NCI-H2196 (cell line): ENCODE data around the gene LRRK1.

ENCODE experiments used
- DNase-seq: peaks from one replicate; lab custom pipeline; 2025; ENCODE audit not compliant: unreplicated experiment; lab: John Stamatoyannopoulos, UW

Gene LRRK1

DNA sequence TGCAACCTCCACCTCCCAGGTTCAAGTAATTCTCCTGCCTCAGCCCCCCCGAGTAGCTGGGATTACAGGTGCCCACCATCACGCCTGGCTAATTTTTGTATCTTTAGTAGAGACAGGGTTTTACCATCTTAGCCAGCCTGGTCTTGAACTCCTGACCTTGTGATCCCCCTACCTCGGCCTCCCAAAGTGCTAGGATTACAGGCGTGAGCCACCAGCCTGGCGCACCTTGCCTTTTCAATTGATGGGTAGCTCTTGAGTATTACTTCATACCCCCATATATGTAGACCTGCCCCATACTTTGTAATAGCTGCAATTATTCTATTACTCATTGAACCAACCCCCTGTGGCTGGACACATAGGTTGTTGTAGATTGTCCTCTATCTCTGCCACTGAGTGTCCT, 101.3 kb downstream of the LRRK1 start:
- no peak for DNase-seq

DNA sequence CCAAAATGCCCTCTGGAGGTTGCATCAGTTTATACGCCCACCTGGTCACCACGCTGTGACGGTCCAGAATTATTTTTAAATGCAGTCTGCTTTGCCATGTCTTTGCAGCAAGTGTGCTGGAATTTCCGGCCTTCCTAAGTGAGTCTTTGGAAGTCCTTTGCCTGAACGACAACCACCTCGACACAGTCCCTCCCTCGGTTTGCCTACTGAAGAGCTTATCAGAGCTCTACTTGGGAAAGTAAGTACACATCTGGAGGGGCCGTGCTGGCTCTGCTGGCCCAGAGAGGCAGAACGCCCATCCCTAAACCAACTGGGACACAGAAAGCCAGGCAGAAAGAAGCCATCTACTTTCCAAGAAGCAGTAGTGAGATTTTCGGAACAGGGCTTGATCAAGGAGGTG, 101.8 kb downstream of the LRRK1 start:
- no peak for DNase-seq

DNA sequence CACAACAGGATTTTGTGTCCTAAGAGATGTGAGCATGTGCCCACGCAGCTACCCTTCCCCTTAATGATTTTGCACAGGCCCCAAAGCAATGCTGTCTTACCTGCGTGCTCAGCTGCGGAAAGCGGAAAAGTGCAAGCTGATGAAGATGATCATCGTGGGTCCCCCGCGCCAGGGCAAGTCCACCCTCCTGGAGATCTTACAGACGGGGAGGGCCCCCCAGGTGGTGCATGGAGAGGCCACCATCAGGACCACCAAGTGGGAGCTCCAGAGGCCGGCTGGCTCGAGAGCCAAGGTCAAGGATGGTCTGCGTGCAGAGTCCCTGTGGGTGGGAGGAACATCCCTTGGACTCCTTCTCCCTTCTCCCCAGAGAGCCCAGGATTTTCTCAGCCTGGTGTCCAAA, 103.1 kb downstream of the LRRK1 start:
- DNase-seq, result no peak

DNA sequence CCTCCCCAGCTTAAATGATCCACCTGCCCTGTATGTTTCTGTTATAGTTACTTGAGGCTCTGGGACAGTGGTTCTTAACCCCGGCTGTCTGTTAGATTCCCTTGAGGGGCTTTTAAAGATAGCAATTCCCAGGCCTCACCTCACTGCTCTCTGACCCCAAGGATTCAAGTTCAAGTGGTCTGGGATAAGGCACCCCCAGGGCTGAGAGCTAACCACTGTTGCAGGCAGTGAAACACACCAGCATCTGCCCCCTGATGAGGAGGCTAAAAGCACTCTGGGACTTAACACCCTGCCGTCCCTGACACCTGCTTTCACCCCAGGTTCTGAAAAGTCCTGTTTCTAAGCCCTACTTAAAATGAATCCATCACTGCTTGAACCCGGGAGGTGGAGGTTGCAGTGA, 103.7 kb downstream of the LRRK1 start:
- DNase-seq, result no peak

DNA sequence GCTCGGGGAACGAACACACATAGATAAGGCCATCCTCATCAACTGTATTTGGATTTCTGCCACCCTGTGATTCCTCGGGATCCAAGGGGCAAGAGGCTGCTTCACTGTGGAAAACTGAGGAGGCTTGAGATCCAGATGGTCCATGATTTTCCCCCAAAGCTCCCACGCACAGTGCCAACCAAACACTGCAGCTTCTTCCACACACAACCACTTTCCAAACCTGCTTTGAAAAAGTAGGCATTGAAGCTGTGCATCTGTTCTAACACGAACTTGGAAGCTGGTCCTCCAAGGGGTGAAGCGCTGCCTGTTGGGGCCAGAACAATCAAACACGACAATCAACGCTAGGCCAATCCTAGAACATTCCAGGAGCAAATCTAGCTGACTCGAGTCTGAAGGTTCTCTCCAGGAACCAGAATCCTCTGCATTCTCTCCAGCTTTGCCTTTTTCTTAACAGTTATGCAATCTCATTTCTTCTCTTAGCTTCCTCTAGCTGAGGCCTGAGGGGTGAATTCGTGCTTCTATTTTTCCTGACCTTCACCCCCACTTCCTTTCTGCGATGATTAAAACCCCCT, 104.4 kb downstream of the LRRK1 start:
- no peak for DNase-seq

DNA sequence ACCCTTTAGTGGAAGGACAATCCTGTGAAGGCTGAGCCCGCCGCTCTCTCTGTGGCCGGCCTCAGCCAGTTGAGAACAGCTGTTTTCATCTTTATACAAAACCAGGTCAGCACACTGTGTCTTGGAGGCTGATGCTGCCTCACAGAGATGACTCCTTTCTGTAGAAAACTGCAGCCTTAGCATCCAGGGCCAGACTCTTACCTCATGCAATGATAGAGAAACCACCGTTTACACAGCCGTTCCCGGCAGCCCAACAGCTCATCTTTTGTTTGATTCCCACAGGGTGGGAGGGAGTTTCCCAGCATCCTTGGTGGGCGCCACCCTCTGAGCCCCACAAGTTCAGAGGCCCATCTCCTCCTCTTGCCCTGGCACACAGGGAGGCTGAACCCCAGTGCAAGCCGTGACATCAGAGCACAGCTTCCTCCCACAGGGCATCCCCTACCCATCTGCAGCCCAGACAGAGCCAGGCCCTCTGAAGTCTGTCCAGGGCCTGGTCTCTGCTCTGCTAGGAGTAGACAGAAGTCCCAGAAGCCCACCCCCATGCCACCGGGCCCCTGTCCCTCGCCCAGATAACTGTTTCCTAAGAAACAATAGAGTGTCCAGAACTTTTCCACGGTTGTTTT, 105.0 kb downstream of the LRRK1 start:
- DNase-seq, result no peak

DNA sequence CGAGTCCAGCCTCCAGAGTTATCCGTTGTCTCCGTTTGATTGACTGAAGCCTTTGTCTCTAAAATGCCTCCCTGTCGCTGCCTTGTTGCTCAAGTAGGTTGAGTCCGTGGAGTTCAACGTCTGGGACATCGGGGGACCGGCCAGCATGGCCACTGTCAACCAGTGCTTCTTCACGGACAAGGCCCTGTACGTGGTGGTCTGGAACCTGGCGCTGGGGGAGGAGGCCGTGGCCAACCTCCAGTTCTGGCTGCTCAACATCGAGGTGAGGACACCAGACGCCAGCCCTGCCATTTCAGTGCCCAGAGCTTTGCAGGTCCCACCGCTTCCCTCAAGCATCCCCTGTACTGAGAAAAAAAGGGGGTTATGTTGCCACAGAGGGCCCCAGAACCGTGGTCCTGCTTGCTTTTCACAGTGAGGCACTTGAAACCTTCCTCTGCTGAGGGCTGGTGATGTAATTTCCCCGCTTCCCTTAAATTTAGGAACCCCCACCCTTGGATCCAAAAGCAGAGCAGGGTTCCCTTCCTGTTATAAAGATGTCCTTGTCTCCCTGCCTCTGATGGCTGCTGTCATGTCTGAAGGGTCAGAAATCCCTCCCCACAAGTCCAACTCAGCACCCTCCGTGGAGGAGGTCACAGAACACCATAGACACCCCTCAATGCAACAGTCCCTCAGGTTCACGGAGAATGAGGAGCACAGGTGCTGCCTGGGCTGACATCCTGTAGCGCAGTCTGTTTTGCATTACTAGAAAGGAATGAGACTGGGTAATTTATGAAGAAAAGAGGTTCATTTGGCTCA, 105.7 kb downstream of the LRRK1 start:
- no peak for DNase-seq

DNA sequence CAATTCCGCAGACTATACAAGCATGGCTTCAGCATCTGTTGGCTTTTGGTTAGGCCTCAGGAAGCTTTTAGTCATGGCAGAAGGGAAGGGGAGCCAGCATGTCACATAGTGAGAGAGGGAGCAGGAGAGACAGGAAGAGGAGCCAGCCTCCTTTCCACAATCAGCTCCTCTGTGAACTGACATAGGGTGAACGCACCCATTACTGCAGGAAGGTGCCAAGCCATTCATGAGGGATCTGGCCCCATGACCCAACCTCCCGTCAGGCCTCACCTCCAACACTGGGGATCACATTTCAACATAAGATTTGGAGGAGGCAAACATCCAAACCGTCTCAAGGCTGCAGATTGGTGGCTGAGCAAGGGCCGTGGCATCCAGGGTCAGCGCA, 106.3 kb downstream of the LRRK1 start:
- DNase-seq, result no peak

DNA sequence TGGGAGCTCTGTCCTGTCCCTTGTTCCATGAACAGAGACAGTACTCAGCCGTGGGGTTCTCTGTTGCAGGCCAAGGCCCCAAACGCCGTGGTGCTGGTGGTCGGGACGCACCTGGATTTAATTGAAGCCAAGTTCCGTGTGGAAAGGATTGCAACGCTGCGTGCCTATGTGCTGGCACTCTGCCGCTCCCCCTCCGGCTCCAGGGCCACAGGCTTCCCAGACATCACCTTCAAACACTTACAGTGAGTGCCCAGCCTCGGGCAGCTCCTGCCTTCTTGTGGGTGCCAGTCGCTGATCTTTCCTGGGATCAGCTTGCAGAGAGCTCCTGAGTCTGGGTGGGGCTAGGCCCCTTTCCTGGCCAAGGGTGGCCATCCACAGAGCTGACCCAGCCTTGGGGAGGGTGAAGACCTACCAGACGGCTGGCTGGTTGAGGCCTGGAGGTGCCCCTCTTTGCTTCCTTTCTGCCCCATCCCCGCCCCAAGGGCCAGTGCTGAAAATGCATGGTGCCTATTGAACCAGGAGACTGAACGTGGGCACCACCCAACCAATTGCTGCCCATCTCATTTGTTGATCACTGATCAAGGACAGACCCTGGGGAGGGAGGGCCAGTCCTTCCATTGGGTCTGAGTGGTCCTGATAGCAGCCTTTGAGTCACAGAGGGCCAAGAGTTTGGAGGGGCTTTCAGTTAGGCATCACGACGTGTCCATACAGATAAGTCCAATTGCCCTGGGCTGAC, 106.9 kb downstream of the LRRK1 start:
- DNase-seq, result no peak

DNA sequence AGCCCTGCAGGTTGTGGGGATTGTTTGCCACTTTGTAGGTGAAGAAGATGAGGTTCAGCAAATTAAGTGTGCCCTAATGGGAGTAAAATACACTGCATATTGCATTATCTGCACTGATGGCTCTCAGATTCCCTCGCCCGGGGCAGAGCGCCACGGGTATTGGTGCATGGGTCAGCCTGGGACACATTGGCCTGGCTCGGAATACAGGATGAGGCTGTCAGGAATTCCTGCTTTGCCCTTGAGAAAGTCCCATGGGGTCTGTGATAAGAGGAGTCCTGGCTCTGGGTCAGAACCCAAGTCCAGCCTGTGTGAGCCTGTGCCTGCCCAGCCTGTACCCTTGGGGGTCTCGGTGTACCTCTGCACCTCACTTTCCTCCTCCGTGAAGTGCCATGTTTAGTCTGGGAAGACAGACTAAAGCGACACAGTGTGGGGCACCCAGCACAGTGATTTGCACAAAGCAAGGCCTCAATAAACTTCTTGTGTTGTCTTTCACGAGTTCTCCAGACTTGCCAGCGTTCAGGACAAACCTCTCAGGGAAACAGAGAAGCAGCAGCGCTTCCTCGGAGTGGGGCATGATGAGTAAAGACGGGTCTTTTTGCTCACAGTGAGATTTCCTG, 107.6 kb downstream of the LRRK1 start:
- no peak for DNase-seq

DNA sequence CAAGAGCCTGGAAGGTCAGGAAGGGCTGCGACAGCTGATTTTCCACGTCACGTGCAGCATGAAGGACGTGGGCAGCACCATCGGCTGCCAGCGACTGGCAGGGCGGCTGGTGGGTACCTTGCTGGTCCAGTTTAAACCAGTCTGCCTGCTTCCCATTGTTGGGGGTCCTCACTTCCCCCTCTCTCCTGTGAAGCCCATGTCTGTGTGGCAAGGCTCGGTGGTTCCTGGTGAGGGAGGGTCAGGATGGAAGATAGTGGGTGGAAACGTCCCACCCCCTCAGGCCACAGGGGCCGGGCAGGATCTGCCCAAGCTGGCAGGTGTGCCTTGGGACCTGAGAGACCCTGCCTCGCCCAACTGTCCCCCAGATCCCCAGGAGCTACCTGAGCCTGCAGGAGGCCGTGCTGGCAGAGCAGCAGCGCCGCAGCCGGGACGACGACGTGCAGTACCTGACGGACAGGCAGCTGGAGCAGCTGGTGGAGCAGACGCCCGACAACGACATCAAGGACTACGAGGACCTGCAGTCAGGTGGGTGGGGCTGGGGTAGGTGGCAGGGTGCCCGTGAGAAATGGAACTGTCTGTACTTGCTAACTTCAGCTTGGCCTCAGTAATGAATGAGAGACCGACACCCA, 108.2 kb downstream of the LRRK1 start:
- DNase-seq, result no peak

DNA sequence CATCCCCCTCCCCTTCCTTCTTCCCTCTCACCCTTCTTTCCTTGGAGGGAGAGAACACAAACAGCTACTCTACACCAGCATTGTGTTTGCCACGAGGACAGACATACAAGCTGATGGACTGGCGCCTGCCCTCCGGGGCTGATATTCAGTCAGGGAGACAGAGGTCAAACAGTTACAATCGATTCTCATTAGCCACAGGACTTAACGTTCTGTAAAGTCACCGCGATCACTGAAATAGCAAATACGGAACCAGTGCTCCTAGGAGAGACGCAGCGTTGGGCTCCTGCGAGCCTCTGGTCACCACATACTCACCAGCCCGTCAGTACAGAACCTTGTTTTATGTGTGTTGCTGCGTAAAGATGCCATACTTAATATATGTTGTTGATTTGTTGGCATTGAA, 108.8 kb downstream of the LRRK1 start:
- DNase-seq, result no peak

DNA sequence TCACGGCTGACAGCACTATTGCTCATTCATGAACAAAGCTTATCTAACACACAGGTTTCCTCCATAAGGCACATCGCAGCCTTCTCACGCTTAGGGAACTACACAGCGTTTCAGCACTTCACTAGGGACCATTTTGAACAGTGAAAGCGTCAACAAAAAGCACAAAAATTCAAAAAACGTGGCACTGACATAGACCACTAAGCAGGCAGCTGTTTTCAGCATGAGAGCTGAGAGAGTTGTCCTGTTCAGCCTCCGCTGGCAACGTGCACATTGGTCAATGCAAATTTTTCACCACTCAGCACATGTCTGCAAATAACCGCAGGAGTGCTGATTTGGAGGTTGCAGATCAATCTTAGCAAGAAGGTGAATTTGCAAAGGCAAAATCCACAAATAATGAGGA, 109.2 kb downstream of the LRRK1 start:
- DNase-seq, result no peak

DNA sequence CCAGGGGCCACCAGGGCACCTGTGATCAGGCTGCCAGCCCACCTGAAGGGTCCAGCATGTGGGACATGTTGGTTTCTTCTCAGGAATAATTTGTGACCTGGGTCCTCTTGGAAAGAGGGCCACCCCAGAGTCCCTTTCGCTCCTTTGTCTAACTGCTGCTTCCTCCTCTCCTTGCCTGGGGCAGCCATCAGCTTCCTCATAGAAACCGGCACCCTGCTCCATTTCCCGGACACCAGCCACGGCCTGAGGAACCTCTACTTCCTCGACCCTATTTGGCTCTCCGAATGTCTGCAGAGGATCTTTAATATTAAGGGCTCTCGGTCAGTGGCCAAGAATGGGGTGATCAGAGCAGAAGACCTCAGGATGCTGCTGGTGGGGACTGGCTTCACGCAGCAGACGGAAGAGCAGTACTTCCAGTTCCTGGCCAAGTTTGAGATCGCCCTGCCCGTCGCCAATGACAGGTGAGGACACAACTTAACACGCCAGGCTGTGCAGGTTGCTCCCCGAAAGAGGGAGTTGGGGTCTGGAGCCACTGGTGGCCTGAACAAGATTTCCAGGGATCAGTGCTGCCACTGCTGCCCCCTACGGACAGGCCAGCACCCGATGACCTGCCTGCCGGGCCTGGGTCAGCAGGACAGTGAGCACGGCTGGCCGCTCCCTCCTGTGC, 109.7 kb downstream of the LRRK1 start:
- no peak for DNase-seq

DNA sequence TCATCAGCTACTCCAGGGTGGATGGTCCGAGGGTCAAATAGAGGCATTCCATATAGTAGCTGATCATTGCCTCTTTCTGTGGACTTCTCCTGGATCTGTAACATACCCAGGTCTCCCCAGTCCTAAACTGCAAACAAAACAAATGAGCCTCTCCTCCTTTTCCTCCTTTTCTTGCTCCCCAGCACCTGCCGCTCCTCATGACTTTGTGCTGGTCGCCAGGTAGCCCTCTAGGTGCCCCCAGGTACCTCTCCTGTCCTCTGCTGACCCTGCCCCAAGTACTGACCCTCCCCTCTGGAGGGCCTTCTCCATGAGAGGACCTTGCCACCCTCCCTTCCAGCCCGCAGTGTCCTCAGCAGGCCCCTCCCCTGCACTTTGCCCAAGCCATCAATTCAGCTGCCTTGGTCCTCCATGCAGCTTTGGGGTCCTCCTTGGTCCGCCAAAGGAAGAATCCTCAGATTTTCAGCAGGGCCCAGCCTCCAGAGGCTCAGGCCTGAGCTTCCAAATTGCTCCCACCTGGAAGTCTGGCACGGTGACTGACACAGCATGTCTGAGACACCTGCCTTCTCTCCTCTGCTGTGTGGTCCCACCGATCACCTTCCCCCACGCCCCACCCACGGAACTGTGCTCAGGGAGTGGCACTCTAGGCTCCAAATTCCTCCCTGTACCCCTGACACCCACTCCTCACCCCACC, 111.0 kb downstream of the LRRK1 start:
- DNase-seq, result no peak

DNA sequence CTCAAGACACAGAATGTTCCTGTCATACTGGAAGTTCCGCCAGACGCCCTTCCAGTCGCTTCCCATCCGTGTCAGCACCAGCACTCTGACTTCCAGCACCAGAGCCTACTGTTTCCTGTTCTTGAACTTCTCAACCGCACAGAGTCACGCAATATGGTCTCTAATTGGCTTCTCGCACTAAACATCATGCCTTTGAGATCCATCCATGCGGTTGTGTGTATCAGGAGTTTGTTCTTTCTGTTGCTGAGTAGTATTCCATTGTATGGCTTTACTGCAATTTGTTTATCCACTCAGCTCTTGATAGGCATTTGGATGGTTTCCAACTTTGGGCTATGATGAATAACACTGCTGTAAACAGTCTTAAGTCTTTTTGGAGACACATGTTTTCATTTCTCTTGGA, 112.1 kb downstream of the LRRK1 start:
- no peak for DNase-seq

DNA sequence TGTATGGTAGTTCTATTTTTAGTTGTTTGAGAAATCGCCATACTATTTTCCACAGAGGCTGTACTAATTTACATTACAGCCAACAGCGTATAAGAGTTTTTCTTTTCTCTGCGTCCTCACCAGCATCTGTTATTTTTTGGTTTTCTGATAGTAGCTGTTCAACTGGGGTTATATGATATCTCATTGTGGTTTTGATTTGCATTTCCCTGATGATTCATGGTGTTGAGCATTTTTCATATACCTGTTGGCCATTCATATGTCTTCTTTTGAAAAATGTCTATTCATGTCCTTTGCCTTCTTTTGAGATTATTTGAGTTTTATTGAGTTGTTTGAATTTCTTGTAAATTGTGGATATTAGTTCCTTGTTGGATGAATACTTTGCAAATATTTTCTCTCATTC, 114.6 kb downstream of the LRRK1 start:
- DNase-seq, result no peak

DNA sequence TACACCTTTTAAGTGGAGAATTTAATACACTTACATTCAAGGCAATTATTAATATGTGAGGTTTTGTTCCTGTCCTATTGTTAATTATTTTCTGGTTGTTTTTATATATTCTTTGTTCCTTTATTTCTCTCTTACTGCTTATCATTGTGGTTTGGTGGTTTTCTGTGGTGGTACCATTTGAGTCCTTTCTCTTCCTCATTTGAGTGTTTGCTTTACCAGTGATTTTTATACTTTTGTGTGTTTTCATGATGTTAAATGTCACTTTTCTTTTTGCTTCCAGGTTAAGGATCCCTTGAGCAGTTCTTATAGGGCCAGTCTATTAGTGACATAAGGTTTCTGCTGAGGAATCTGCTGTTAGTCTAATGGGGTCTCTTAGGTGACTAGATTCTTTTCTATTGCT, 116.5 kb downstream of the LRRK1 start:
- no peak for DNase-seq

DNA sequence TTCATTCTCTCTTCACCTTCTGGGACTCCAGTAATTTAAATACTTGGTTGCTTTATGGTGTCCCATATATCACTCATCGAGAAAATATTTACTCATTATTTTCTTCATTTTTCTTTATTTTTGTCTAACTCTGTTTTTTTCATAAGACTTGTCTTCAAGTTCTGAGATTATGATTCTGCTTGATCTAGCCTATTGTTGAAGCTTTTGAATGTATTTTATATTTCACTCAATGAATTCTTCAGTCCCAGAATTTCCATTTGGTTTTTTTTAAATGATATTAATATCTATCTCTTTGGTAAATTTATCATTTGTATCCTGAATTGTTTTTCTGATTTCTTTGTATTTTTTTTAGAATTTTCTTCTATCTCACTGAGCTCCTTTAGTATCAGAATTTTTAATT, 117.0 kb downstream of the LRRK1 start:
- DNase-seq, result no peak
